ENCODE data around the gene ITGB7. TPM values are rescaled to one million over a fixed set of nuclear protein-coding genes. Genes with fewer than 3 reads are reported as not detected.

Gene ITGB7
- total and polyA plus RNA-seq, 2 donors (not counting 3 experiments of a cell fraction or from before 2014, with no cell fraction given), result 0.17 TPM; not detected in 1

DNA sequence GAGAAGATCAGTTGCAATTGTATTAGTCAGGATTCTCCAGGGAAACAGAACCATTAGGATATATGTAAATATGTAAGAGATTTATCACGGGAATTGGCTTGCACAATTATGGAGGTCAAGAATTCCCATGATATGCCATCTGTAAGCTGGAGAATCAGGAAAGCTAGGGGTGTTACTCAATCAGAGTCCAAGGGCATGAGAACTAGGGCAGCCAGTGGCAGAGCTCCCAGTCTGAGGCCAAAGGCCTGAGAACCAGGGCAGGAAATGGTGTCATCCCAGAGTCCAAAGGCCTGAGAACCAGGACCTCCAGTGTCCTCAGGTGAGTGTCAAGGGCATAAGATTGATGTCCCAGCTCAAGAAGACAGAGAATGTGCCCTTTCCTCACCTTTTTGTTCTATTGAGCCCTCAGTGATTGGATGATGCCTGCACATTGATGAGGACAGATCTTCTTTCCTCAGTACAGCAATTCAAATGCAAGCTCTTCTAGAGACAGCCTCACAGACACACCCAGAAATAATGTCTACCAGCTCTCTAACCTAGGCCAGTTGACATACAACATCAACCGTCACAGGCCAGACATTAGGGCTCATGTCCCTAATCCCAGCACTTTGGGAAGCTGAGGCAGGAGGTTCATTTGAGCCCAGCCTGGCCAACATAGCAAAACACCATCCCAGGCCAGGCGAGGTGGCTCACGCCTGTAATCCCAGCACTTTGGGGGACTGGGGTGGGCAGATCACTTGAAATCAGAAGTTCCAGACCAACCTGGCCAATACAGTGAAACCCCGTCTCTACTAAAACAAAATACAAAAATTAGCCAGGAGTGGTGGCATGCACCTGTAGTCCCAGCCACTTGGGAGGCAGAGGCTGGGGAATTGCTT, 61.4 kb downstream of the ITGB7 start:
- no peak overlapping the region for H3K4me3 ChIP-seq (replicated peaks in 1 of 3; ENCODE audit: insufficient read depth in 1 of 3, low read depth in 1 of 3, low read length in 3 of 3)
- no TSS peak for BruUV-seq (replicated peaks)
- intact Hi-C loops (cut with micrococcal nuclease) (no loop called here), dilution Hi-C loops (cut with MboI; ENCODE audit: extremely low pct_ligation_motif_present, low sequenced_read_pairs) (no loop called here)
- no peak overlapping the region for H3K27ac ChIP-seq (ENCODE audit: insufficient read depth, low read depth, low read length)
- no peak overlapping the region for H2AFZ ChIP-seq (ENCODE audit: low read depth, low read length)
- H3K27me3 ChIP-seq (ENCODE audit: control insufficient read depth in 2 of 2, insufficient read depth in 2 of 2, low read length in 2 of 2), result peaks cover 0 to 5% of the 10 kb centered on the region in 2 experiments
- POLR2A ChIA-PET, result no interaction called here
- no peaks in the 10 kb centered on the region for H3K4me1 ChIP-seq (ENCODE audit: control insufficient read depth, extremely low read depth, insufficient read depth, low read length)
- no peak for FAIRE-seq
- H3K9me1 ChIP-seq (replicated peaks; ENCODE audit: control insufficient read depth, extremely low read depth, insufficient read depth, low read length), result no peaks in the 10 kb centered on the region
- no peak overlapping the region for H3K9ac ChIP-seq (replicated peaks; ENCODE audit: extremely low read depth, insufficient read depth, low read length)
- H4K20me1 ChIP-seq (replicated peaks; ENCODE audit: control insufficient read depth, extremely low read depth, insufficient read depth, low read length), result no peaks in the 10 kb centered on the region
- TF ChIP-seq MYC (IDR thresholded peaks at IDR 0.05; ENCODE audit: low read depth, low read length) (no peak), JUN (IDR thresholded peaks at IDR 0.05; ENCODE audit: borderline replicate concordance, insufficient read depth, insufficient read length, low read depth) (no peak), POLR2A (IDR thresholded peaks at IDR 0.05; ENCODE audit: low read depth, low read length) (no peak), FOS (IDR thresholded peaks at IDR 0.05; ENCODE audit: borderline replicate concordance, insufficient read depth, low read length) (no peak), EZH2 (IDR thresholded peaks at IDR 0.05; ENCODE audit: borderline replicate concordance, low read depth, low read length, severe bottlenecking) (no peak), GATA2 (IDR thresholded peaks at IDR 0.05; ENCODE audit: insufficient read depth, insufficient read length, low read depth, low read length) (no peak), POLR2AphosphoS5 (IDR thresholded peaks at IDR 0.05; ENCODE audit: insufficient read depth, low read depth, low read length) (no peak)
- TF ChIP-seq, protein P1, sequence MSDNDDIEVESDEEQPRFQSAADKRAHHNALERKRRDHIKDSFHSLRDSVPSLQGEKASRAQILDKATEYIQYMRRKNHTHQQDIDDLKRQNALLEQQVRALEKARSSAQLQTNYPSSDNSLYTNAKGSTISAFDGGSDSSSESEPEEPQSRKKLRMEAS (IDR thresholded peaks at IDR 0.05; ENCODE audit: insufficient read depth, insufficient read length), result no peak
- TF ChIP-seq, protein P2, sequence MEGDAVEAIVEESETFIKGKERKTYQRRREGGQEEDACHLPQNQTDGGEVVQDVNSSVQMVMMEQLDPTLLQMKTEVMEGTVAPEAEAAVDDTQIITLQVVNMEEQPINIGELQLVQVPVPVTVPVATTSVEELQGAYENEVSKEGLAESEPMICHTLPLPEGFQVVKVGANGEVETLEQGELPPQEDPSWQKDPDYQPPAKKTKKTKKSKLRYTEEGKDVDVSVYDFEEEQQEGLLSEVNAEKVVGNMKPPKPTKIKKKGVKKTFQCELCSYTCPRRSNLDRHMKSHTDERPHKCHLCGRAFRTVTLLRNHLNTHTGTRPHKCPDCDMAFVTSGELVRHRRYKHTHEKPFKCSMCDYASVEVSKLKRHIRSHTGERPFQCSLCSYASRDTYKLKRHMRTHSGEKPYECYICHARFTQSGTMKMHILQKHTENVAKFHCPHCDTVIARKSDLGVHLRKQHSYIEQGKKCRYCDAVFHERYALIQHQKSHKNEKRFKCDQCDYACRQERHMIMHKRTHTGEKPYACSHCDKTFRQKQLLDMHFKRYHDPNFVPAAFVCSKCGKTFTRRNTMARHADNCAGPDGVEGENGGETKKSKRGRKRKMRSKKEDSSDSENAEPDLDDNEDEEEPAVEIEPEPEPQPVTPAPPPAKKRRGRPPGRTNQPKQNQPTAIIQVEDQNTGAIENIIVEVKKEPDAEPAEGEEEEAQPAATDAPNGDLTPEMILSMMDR (IDR thresholded peaks at IDR 0.05; ENCODE audit: extremely low read depth in 1 of 2, insufficient read depth in 1 of 2, low read depth in 1 of 2, low read length in 2 of 2), result no peak
- H3K9me3 ChIP-seq (replicated peaks; ENCODE audit: control insufficient read depth, insufficient read depth, low read length), result no peaks in the 10 kb centered on the region
- CTCF ChIA-PET, result interaction anchor here (0.7 to 1.6 kb wide), 4 partner anchors 14 to 56 kb away, joined by 3 to 4 read pairs (median 4); no protein-coding TSS in a partner anchor
- no peaks in the 10 kb centered on the region for H3K36me3 ChIP-seq (ENCODE audit: control insufficient read depth in 2 of 2, extremely low read depth in 1 of 2, insufficient read depth in 2 of 2, low read length in 2 of 2)
- no peak for DNase-seq (ENCODE audit: low read depth, low spot score)
- no peak overlapping the region for H3K4me2 ChIP-seq (ENCODE audit: insufficient read depth, low read length)
- H3K79me2 ChIP-seq (ENCODE audit: control insufficient read depth, insufficient read depth, low read length), result no peaks in the 10 kb centered on the region

Data from endothelial cell of umbilical vein (primary cell).